KMS-11 (cell line): ENCODE measurements around the gene SP6.

ENCODE experiments used
- H2AFZ ChIP-seq: fragments of 200-600 bp; sonication (generic); 2 replicates; pipeline ENCODE4 v1.6.1; 2016; ENCODE audit warnings: antibody characterized with exemption, mixed run types, low read depth
- H3K27ac ChIP-seq: fragments of 200-600 bp; sonication (generic); 2 replicates; pipeline ENCODE4 v1.6.1; 2016; ENCODE audit warnings: mild to moderate bottlenecking, mixed run types
- H3K27me3 ChIP-seq: fragments of 200-600 bp; sonication (generic); 2 replicates; pipeline ENCODE4 v1.6.1; 2017; ENCODE audit warnings: mild to moderate bottlenecking, low read depth, mixed run types, moderate library complexity; ENCODE audit not compliant: insufficient read depth
- H3K36me3 ChIP-seq: fragments of 200-600 bp; sonication (generic); 2 replicates; pipeline ENCODE4 v1.6.1; 2017; ENCODE audit warnings: mild to moderate bottlenecking, mixed run types; ENCODE audit not compliant: insufficient read depth
- H3K4me1 ChIP-seq: fragments of 200-600 bp; sonication (generic); 2 replicates; pipeline ENCODE4 v1.6.1; 2016; ENCODE audit warnings: mild to moderate bottlenecking, low read depth, mixed run types; ENCODE audit not compliant: poor library complexity, severe bottlenecking
- H3K4me2 ChIP-seq: fragments of 200-600 bp; sonication (generic); 2 replicates; pipeline ENCODE4 v1.7.0; 2016; ENCODE audit warnings: mild to moderate bottlenecking, mixed run types
- H3K4me3 ChIP-seq: fragments of 200-600 bp; sonication (generic); IDR thresholded peaks from 2 replicates; pipeline ENCODE4 v1.6.1; 2017; ENCODE audit warnings: low read depth, low read length, mixed read lengths; ENCODE audit not compliant: insufficient read depth
- H3K79me2 ChIP-seq: fragments of 200-600 bp; sonication (generic); 2 replicates; pipeline ENCODE4 v1.6.1; 2016; ENCODE audit warnings: low read depth, mixed run types; ENCODE audit not compliant: insufficient read depth
- H3K9ac ChIP-seq: fragments of 200-600 bp; sonication (generic); 2 replicates; pipeline ENCODE4 v1.6.1; 2016; ENCODE audit warnings: mild to moderate bottlenecking, mixed run types
- H4K20me1 ChIP-seq: fragments of 200-600 bp; sonication (generic); 2 replicates; pipeline ENCODE4 v1.6.1; 2016; ENCODE audit warnings: mild to moderate bottlenecking, mixed run types; ENCODE audit not compliant: insufficient read depth
- TF ChIP-seq, protein P1 (sequence below): fragments of 200-600 bp; sonication (generic); conservative IDR thresholded peaks from 2 replicates; pipeline ENCODE4 v1.6.1; 2017; ENCODE audit warnings: low read depth, mild to moderate bottlenecking, antibody characterized with exemption, low read length, moderate library complexity, mixed read lengths

The SP6 gene

GRCh38 chr17:47811709-47812108 is 39.3 kb downstream of the SP6 start:
- Histone ChIP-seq H3K79me2 (no peaks in the 10 kb centered on the region), H3K4me2 (no peak overlapping the region), H3K27me3 (0 out of 2 replicates have a peak, but pooled peaks cover 4% of the 10 kb centered on the region), H3K27ac (no peak overlapping the region), H2AFZ (no peak overlapping the region), H4K20me1 (no peaks in the 10 kb centered on the region), H3K4me3 (no peak overlapping the region), H3K36me3 (no peaks in the 10 kb centered on the region), H3K4me1 (peaks cover 4% of the 10 kb centered on the region), H3K9ac (no peak overlapping the region)
- TF ChIP-seq, protein P1, sequence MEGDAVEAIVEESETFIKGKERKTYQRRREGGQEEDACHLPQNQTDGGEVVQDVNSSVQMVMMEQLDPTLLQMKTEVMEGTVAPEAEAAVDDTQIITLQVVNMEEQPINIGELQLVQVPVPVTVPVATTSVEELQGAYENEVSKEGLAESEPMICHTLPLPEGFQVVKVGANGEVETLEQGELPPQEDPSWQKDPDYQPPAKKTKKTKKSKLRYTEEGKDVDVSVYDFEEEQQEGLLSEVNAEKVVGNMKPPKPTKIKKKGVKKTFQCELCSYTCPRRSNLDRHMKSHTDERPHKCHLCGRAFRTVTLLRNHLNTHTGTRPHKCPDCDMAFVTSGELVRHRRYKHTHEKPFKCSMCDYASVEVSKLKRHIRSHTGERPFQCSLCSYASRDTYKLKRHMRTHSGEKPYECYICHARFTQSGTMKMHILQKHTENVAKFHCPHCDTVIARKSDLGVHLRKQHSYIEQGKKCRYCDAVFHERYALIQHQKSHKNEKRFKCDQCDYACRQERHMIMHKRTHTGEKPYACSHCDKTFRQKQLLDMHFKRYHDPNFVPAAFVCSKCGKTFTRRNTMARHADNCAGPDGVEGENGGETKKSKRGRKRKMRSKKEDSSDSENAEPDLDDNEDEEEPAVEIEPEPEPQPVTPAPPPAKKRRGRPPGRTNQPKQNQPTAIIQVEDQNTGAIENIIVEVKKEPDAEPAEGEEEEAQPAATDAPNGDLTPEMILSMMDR: no peak

- no peak overlapping the region for H3K9ac ChIP-seq
- H3K27me3 ChIP-seq: 0 out of 2 replicates have a peak, but pooled peaks cover 4% of the 10 kb centered on the region
- no peaks in the 10 kb centered on the region for H3K79me2 ChIP-seq
- H3K4me2 ChIP-seq: no peak overlapping the region
- no peak overlapping the region for H2AFZ ChIP-seq
- peaks cover 4% of the 10 kb centered on the region for H3K4me1 ChIP-seq
- H3K27ac ChIP-seq: no peak overlapping the region
- no peak overlapping the region for H3K4me3 ChIP-seq
- H3K36me3 ChIP-seq: no peaks in the 10 kb centered on the region
- TF ChIP-seq, protein P1: no peak
- no peaks in the 10 kb centered on the region for H4K20me1 ChIP-seq
These were observed 39.9 kb downstream of the SP6 start for GRCh38 chr17:47810901-47811635.

GRCh38 chr17:47810200-47810821 is 40.7 kb downstream of the SP6 start:
- H3K27me3 ChIP-seq: 0 out of 2 replicates have a peak, but pooled peaks cover 4% of the 10 kb centered on the region
- no peak overlapping the region for H3K4me3 ChIP-seq
- H4K20me1 ChIP-seq: no peaks in the 10 kb centered on the region
- no peaks in the 10 kb centered on the region for H3K36me3 ChIP-seq
- no peak overlapping the region for H3K9ac ChIP-seq
- TF ChIP-seq, protein P1: no peak
- H3K27ac ChIP-seq: no peak overlapping the region
- H3K4me1 ChIP-seq: peaks cover 4% of the 10 kb centered on the region
- no peak overlapping the region for H2AFZ ChIP-seq
- H3K4me2 ChIP-seq: no peak overlapping the region
- H3K79me2 ChIP-seq: no peaks in the 10 kb centered on the region

DNA sequence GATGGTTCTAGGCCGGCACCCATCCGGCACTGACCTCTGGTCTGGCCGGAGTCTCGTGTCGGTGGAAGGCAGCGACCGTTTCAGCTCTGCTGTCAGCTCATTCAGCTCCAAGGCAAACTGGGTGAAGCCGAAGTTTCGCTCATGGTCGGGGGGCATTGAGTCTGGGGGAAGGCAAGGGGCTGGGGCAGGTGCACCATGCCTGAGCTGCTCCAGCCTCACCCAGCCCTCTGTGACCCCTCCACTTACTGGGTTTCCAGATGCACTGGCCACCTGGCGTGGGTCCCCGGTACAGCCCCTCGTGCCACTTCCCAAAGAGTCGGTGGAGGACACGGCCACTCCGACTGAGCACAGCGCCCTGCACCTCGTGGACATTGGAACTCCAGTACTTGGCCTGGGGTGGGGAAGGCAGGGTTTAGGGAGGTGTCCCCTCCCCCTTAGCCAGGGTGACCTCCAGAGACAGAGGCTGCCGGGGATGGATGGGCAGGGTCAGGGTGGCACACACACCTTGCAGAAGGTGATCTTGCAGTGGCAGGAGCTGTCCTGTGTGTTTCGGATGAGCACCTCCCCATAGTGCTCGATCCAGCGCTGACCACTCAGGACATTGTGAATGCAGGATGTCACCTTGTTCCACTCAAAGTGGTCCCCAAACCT is 42.0 kb downstream of the SP6 start:
- TF ChIP-seq, protein P1: no peak
- Histone ChIP-seq H3K27me3 (0 out of 2 replicates have a peak, but pooled peaks cover 4% of the 10 kb centered on the region), H4K20me1 (no peaks in the 10 kb centered on the region), H3K27ac (no peak overlapping the region), H3K9ac (no peak overlapping the region), H3K4me3 (no peak overlapping the region), H3K79me2 (no peaks in the 10 kb centered on the region), H3K4me1 (peaks cover 4% of the 10 kb centered on the region), H3K4me2 (no peak overlapping the region), H3K36me3 (no peaks in the 10 kb centered on the region), H2AFZ (no peak overlapping the region)
